GM21576 (cell line): ENCODE data around the gene SARDH.

ENCODE experiments used
- ATAC-seq: cut with Tn5 transposase; IDR thresholded peaks from one replicate; pipeline ENCODE4 v1.9.1; 2021; ENCODE audit warnings: mild to moderate bottlenecking, moderate library complexity; ENCODE audit not compliant: unreplicated experiment

SARDH gene

DNA sequence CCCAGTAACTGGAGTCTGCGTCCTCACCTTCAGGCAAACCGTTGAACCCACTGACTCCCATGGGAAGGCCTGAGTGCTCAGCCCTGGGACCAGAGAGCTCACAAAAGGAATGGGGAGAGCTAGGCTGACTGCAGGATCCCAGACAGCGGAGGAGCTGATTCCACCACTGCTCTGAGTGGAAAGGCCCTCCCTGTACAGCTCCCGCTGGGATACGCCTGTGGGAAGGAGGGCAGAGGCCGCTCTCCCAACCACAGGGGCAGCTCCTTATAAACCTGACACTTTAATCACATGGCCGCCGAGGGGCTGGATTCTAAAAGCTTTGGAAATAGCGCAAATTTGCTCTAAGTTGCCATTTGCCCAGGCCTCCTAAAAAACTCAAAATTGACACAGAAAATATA lies 64.9 kb downstream of the SARDH start:
- ATAC-seq, result no peak

DNA sequence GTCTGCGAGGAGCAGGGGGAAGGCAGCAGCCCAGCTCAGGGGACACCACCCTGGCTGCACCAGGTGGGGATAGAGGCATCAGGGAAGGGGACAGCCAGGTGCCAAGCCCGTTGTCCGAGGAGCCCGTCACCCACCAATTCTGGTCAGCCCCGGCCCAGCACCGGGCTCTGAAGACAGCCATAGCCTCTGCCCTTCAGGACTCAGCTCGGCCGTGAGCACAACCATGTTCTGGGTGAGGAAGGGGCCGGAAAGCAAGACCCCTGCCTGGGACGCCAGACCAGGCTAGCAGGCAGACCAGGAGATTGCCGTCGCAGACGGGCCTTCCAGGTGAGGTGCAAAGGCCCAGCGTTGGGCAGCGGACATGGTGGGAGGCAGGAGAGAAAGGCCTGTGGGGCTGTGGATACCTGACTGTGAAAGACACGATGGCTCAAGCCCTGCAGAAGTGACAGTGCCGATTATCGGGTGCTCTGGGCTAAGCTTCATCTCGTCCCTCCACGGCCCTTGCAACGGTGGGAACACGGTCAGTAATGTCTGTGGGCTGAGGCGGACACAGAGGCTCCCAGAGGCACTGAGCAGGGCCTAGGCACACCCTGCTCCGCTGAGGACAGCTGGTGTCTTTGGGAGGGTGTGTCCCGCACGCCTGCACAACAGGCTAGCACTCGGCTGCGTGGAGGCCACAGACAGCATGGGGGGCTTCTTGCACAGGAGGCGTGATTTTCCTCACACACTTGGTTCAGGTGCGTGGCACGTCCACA lies 65.5 kb downstream of the SARDH start:
- ATAC-seq, result no peak

DNA sequence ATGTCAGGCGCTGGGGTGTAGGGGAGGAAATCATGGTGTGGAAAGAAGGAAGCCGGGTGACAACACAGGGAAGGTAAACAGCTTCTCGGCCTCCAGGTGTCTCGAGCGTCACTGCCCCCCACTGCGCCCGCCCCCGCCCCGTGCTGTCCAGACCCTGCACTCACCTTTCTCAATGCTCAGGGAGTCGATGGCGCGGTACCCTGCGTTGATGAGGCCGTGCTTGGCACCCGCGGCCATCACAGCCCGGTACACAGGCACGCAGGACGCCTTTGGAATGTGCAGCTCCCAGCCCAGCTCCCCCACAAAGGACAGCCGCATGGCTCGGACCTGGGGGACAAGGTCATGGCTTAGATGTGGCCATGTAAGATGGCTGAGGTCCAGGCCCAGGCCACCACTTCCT lies 66.8 kb downstream of the SARDH start:
- no peak for ATAC-seq

DNA sequence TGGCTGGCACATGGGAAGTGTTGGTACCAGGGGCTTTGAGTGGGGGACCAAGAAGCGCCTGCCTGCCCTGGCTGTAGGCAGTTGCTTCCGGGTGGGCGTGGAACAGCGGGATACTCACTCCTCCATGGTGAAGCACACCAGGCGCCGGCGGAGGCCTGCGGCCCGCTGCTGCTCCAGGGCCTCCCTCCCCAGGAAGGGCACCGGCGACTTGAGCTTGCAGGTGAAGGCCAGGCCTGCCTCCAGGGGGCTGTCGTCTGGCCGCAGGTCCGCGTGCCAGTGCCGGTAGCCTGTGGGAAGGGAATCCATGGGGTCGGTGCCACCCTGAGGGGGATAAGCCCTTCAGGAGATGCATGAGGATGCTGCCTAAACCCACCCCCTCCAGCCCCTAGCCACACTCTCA lies 67.7 kb downstream of the SARDH start:
- no peak for ATAC-seq

DNA sequence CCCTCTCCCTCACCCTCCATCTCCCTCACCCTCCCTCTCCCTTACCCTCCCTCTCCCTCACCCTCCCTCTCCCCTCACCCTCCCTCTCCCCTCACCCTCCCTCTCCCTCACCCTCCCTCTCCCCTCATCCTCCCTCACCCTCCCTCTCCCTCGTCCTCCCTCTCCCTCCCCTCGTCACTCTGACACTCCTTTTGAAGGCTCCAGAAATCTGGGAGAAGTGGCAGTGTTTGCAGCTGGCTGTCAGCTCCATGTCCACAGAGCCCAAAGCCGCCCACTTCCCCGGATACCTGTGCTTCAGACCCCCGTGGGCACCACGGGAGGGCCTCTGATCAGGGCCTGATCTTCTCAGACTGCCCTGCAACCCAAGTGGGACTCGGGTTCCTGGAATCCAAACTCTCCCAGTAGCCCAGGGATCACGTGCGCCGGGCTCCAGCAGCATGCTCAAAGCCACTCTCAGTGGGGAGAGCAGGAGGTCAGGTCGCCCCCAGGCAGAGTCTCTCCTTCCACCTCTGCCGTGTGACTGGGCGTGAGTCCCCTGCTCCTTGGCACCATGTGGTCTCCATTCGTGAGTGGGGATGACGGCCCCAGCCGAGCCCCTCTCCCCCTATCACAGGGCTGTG lies 68.9 kb downstream of the SARDH start:
- no peak for ATAC-seq

DNA sequence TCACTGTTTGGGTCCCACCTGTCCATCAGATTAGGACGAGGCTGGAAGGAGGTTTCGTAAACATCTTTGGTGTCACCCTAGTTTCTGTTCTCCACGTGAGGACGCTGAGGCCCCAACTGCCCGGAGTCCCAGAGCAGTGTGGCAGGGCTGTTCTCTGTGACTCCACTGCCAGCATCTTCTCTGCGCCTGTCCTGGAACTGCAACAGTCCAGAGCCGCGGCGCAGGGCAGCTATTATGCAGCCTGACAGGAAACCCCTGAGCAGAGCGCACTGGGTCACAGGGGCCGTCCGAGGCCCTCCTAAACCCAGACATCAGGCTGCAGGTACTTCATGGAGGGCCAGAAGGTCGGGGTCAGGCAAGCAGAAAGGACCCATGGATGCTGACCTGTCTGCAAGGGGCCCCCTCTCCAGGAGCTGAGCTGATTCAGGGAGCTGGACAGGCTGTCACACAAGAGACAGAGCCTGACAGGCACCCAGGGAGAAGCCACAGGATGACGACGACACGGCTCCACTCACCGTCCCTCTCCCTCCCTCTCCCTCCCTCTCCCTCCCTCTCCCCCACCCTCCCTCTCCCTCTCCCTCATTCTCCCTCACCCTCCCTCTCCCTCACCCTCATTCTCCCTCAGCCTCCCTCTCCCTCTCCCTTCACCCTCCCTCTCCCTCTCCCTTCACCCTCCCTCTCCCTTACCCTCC lies 70.2 kb downstream of the SARDH start:
- no peak for ATAC-seq

DNA sequence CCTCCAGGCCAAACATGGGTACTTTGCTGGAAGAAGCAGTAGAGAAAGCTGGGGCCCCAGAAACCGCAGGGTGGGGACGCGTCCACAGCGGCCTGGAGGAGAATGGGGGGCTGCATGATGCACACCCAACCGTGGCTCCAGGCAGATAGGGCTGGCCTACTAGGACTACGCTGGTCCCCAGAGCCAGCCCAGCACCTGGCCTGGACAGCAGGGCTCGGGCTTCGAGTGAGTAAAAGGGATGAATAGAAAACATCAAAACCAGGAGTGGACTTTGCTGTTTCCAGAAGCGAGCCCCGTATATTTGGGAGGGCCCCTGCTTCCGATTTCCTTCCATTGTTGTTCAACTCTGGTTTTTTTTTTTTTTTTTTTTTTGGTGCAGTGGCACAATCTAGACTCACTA lies 71.3 kb downstream of the SARDH start:
- no peak for ATAC-seq

DNA sequence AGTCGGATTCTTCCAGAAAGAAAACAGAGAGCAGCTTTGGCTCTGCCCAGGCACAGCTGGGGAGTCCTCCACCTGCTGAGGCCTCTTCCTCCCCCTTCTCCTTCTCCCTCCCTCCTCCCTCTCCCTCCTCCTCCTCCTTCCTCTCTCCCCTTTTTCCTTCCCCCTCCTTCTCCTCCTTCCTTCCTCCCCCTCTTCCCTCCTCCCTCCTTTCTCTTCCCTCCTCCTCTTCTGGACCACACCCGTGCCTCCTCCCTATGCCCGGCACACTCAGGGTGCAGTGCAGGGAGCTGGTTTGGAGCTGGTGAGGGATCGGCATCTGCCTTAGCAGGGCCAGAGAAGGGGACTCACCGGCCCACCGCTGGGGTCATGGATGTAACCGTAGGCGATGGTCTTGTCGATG lies 71.8 kb downstream of the SARDH start:
- ATAC-seq, result no peak

DNA sequence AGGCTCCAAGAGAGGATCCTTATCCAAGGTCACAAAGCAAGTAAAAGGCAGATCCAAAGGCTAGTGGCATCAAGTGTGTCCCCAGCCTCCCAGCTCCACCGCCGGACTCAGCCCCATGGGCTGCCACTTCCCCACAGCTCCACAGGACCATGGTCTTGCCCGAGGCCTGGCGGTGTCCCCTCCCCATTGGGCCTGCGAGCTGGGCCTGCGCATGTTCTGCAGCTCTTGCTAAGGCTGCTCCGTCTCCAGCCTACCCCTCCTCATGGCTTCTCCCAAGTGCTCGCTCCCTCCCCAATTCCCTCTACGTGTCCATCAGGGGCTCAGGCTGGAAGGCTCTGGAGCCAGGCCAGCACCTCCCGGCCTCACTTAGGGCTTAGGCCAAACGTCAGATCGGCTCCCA lies 72.6 kb downstream of the SARDH start:
- no peak for ATAC-seq

DNA sequence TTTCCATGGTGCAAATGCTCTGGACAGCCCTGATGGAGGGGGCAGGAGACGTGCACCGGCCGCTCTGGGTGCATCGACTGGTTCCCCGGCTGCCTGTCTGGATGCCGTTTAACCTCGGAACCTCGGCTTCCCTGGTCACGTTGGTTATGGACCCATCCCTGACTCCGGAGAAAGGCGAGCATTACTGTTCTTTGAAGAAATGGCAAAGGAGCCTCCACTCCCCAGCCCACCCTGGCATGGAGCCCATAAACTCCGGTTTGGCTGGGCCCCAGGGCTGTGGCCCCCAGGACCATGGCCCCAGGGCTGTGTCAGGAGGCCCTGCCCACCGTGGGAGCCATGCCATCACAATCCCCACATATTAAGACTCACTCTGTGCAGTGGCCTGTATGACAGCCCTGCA lies 73.1 kb downstream of the SARDH start:
- ATAC-seq, result no peak

DNA sequence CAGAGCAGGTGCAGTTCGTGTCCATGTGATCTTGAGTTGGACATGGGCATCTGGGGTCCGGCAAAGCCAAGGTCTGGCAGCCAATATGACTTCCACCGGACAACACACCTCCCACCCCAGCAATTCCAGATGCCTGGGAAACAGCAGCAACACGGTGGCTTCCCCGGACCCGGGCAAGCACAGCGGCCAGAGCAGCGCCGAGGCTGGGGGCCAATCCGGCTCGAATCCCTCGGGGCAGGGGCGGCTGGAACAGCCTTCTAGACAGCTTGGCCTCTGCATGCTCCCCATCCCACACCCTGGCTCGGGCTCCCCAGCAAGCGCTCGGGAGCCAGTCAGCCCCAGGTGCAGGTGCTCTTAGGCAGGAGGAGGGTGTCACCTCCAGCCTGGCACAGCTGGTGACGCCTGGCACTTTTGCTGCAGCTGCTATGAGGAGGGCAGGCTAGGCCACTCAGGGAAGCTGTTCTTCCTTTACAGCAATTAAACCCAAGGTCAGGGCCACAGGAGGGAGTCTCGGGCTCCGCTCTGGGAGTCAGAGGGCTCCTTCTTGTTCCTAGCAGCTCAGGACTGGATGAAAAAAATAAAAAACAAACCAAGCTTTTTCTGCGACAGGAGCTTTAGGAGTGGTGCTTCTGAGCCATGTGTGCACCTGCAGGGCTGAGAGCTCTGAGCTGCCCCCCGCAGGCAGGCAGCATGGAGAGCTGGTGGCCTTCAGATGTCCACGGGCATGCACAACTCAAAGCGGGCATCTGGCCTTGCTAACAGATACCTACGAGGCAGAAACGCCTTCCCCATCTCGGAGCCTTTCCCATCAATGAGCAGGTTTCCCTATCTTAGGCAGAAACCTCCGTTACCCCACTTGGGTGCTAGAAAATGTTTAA lies 73.7 kb downstream of the SARDH start:
- no peak for ATAC-seq

DNA sequence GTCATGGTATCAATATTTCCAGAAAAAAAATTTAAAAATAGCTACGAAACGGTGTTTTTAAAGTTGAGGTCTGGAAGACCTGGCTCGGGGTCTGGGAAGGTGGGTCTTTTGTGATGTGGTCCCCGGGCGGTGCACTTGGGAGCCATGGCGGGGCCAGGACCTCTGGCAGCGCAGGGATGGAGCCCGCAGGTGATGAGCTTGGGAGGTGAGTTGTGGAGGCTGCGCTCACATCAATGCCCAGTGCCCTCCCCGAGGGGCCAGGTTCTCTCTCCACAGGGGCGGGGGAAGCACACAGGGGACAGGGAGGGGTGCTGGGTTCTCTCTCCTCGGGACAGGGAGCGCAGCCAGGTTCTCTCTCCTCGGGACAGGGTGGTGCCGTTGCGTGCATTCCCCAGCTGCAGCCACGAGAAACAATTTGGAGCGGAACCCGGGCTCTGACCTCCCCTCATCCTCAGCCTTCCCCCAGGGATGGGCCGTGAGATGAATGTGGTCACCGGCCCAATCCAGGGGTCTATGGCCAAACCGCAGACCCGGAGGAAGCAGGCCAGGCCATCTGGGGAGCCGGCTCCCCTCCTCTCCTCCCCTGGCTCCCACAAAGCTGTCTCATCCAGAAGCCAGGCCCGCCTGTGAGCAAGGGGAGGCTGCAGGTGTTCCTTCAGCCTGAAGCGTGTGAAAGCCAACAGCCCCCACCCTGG lies 76.2 kb downstream of the SARDH start:
- ATAC-seq, result no peak

DNA sequence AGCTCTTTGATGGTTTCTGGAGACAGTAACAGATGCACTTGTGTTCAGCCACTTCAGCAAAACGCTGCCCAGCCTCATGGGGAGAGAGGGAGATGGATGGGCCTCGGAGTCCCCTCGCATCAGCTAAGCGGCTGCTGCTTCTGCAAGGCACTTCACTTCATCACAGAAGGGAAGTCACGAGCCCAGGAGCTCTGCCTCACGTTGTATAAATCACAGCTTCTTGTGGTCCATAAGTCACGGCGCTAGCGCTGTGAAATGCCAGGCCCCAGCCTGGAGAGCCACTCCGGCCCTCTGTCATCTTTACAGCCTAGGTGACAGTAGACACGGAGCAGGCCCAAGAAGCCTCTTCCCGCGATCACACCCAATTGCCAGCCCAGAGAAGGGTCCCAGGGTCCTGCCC lies 78.6 kb downstream of the SARDH start:
- ATAC-seq, result no peak

DNA sequence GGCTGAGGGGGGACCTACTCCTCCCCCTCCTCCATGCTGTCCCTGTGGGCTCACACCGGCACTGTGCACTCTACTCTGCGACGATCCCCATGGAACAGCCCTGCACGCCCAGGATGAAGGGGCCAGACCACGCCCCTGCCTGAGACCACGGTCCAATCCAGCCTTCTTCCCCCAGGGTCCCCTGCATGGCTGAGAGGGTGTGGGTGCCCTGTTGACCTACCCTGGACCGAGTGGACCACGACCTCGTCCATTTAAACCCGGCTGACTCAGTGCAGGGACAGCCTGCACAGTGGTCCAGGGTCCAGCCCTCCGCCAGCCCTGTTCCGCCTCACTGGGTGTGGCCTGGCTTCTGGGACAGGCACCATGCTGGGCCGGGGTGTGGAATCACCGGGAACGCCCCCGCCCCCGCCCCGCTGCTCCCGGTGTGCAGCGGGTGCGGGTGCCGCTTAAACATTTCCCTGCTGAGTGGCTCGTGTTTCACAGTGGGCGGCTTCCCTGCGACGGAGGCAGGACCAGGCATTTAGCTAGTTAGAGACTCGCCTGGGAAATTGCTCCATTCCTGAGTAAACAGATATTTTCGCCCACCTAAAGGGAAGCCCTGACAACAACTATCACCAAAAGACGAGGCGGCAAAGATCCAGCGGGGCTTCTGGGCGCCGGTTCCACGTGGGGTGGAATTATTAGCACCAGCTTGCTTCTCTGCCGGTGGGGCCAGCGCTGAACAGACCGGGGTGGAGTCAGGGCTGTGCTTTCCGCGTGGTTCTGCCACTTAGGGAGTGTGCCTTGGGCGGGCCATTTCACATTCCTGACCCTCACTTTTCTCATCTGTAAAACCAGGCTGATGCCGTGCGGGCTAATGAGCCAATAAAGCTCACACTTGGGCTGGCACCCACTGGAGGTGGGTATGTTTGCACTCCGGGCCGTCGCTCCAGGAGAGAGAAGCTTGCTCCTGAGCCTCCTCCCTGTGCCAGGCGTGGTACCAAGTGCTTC lies 79.4 kb downstream of the SARDH start:
- ATAC-seq, result no peak

DNA sequence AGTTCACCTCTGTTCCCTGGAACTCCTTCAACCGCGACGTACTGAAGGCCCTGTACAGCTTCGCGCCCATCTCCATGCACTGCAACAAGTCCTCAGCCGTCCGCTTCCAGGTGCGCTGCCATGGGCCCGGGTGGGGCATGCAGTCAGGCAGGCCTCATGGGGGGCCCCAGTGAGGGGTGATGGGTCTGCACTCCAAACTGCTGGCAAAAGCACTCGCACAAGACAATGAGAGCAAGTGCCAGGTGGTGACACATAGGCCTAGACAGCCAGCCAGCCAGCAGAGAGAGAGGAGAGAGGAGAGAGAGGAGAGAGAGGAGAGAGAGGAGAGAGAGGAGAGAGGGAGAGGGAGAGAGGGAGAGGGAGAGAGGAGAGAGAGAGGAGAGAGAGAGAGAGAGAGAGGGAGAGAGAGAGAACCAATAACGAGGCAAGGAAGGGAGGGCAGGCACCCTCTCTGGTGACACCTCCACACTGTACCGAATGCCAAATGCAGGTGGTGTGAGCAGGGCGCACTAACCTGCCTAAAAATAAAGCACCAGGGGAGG lies 81.0 kb downstream of the SARDH start:
- ATAC-seq, result no peak

DNA sequence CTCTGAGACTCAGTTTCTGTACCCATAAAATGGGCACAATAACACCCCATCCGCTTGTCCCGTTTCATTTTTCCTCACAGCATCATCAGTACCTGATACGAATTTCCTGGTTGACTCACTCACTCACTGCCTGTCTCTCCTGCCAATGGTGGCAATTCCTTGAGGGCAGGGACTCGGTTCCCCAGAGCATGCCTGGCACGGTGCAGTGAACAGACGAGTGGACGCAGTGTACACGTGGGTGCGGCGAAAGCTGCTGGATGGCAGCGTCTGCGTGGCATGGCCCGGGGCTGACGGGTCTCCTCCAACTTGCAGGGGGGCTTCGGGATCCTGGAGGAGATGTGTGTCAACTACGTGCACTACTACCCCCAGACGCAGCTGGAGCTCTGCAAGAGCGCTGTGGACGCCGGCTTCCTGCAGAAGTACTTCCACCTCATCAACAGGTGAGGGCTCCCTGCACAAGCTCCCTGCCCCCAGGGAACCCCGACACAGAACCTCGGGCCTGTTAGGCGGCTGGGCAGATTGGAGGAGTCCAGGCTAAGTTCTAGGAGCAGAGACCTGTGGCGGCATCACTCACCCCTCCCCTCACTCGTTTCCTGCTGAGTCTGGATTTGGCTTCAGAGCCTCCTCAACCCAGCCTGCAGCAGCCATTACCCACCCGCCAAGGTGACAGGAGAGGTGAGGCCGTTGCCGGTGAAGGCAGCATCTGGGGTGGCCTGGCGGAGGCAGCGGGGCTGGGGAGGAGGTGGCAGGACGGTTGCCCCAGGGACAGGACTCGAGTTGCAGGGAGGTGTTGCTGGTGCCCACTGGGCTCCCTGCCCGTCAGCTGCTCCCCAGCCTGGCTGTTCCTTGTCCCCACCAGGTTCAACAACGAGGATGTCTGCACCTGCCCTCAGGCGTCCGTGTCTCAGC lies 81.7 kb downstream of the SARDH start:
- ATAC-seq, result no peak

DNA sequence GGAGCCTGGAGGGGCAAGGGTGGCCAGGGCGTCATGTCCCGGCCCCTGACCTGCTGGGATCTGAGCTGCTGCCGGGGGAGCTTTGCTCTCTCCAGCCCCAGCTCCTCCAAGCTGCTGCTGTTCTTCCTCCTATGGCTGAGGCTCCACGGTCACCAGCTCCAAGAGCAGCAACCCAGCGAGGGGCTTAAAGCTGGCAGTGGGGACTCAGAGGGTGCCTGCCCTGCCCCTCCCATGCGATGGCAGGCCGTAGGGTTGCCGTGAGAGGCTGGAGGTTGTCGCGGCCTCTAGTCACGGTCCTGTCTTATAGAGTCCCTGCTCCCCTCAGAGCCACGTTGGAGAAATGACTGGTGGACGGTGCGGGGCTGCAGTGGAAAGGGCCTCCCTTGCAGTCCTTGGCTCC lies 82.5 kb downstream of the SARDH start:
- ATAC-seq, result no peak
